Suprapubic skin (tissue), 4 donors: Measurements from ENCODE around the gene CEPT1. TPM values are rescaled to one million over a fixed set of nuclear protein-coding genes. Genes with fewer than 3 reads are reported as not detected.

ENCODE experiments used
- DNase-seq, 2 donors: peaks; one replicate each; pipeline ENCODE4 v3.0.0-alpha.2; 2019; ENCODE audit warnings: low spot score in 2 of 2
- H3K27ac ChIP-seq: fragments of 200-600 bp; sonication (generic); one replicate; pipeline ENCODE4 v1.5.1; 2019
- H3K27me3 ChIP-seq: fragments of 200-600 bp; sonication (generic); one replicate; pipeline ENCODE4 v1.5.1; 2019
- H3K36me3 ChIP-seq: fragments of 200-600 bp; sonication (generic); one replicate; pipeline ENCODE4 v1.5.1; 2019
- H3K4me1 ChIP-seq: fragments of 200-600 bp; sonication (generic); one replicate; pipeline ENCODE4 v1.5.1; 2019
- H3K4me3 ChIP-seq: fragments of 200-600 bp; sonication (generic); one replicate; pipeline ENCODE4 v1.5.1; 2019; ENCODE audit warnings: mild to moderate bottlenecking
- H3K9me3 ChIP-seq: fragments of 200-600 bp; sonication (generic); one replicate; pipeline ENCODE4 v1.5.1; 2019
- EP300 ChIP-seq: sonication (generic); formaldehyde crosslinking; IDR thresholded peaks from one replicate; pipeline ENCODE4 v1.6.1; 2017; ENCODE audit warnings: antibody characterized with exemption
- POLR2A ChIP-seq, 2 donors: fragments of 450-650 bp; IDR thresholded peaks; one replicate each; pipeline ENCODE4 v1.6.1; 2017; ENCODE audit warnings: antibody characterized with exemption in 2 of 2, mild to moderate bottlenecking in 2 of 2, moderate library complexity in 2 of 2
- POLR2AphosphoS5 ChIP-seq, 3 donors: sonication (generic); formaldehyde crosslinking; IDR thresholded peaks; one replicate each; pipeline ENCODE4 v1.6.1; 2017; ENCODE audit warnings: antibody characterized with exemption in 3 of 3
- WGBS: methylation state at CpG from one replicate; pipeline ENCODE4 v1.1.5; 2018; 5-methylcytosine and 5-hydroxymethylcytosine counted together
- total RNA-seq, 4 donors: library from RNA; depleted of rRNA; stranded (reverse); fragments of >200 nt; gene quantifications; one replicate each; pipeline ENCODE4 v1.1.0, GENCODE V29; 2016
- TF ChIP-seq, protein P1 (sequence below), 2 donors: fragments of 200-600 bp in 1 of 2; fragments of 450-650 bp in 1 of 2; sonication (generic) in 1 of 2; IDR thresholded peaks; one replicate each; pipeline ENCODE4 v1.5.1; 2016 to 2019; ENCODE audit warnings: antibody characterized with exemption in 2 of 2, mild to moderate bottlenecking in 1 of 2, moderate library complexity in 1 of 2

Gene CEPT1
- total RNA-seq, 4 donors from 2014 or later, result 29.8 to 50.8 (median 36.9) TPM

GRCh38 chr1:111141245-111142220, 1.5 kb downstream of the CEPT1 start:
- Histone ChIP-seq H3K4me1 (peaks cover 44% of the 10 kb centered on the region), H3K9me3 (no peaks in the 10 kb centered on the region), H3K27ac (no peak overlapping the region), H3K36me3 (peaks cover 9% of the 10 kb centered on the region), H3K4me3 (peak overlapping the region; percentile 72), H3K27me3 (no peaks in the 10 kb centered on the region)
- DNase-seq, result no peak
- TF ChIP-seq EP300, result no peak
- TF ChIP-seq, protein P1, sequence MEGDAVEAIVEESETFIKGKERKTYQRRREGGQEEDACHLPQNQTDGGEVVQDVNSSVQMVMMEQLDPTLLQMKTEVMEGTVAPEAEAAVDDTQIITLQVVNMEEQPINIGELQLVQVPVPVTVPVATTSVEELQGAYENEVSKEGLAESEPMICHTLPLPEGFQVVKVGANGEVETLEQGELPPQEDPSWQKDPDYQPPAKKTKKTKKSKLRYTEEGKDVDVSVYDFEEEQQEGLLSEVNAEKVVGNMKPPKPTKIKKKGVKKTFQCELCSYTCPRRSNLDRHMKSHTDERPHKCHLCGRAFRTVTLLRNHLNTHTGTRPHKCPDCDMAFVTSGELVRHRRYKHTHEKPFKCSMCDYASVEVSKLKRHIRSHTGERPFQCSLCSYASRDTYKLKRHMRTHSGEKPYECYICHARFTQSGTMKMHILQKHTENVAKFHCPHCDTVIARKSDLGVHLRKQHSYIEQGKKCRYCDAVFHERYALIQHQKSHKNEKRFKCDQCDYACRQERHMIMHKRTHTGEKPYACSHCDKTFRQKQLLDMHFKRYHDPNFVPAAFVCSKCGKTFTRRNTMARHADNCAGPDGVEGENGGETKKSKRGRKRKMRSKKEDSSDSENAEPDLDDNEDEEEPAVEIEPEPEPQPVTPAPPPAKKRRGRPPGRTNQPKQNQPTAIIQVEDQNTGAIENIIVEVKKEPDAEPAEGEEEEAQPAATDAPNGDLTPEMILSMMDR (IDR thresholded peaks at IDR 0.05), result no peak
- TF ChIP-seq POLR2AphosphoS5 (IDR thresholded peaks at IDR 0.05), result no peak
- TF ChIP-seq POLR2A (IDR thresholded peaks at IDR 0.05), result no peak
- 31% methylated on average over 5 of the region's 5 CpGs for WGBS

GRCh38 chr1:111142356-111142975, 2.4 kb downstream of the CEPT1 start:
- Histone ChIP-seq H3K27ac (no peak overlapping the region), H3K4me1 (peaks cover 44% of the 10 kb centered on the region)
- 52% methylated on average over 5 of the region's 5 CpGs for WGBS

GRCh38 chr1:111145542-111145941, 5.5 kb downstream of the CEPT1 start:
- H3K4me1 ChIP-seq, result peaks cover 29% of the 10 kb centered on the region
- H3K36me3 ChIP-seq, result peaks cover 33% of the 10 kb centered on the region
- H3K9me3 ChIP-seq, result no peaks in the 10 kb centered on the region
- H3K4me3 ChIP-seq, result no peak overlapping the region
- H3K27ac ChIP-seq, result no peak overlapping the region
- TF ChIP-seq EP300 (no peak), POLR2A (IDR thresholded peaks at IDR 0.05) (no peak), POLR2AphosphoS5 (IDR thresholded peaks at IDR 0.05) (no peak)
- TF ChIP-seq, protein P1 (IDR thresholded peaks at IDR 0.05), result no peak
- 94% methylated on average over 2 of the region's 2 CpGs for WGBS
- H3K27me3 ChIP-seq, result no peaks in the 10 kb centered on the region
- no peak for DNase-seq

More at GRCh38 chr1:111142356-111142975, 2.4 kb downstream of the CEPT1 start:
- TF ChIP-seq POLR2A (IDR thresholded peaks at IDR 0.05) (no peak), EP300 (no peak), POLR2AphosphoS5 (IDR thresholded peaks at IDR 0.05) (no peak)
- TF ChIP-seq, protein P1 (IDR thresholded peaks at IDR 0.05), result no peak
- H3K36me3 ChIP-seq, result peaks cover 9% of the 10 kb centered on the region
- no peaks in the 10 kb centered on the region for H3K9me3 ChIP-seq
- H3K4me3 ChIP-seq, result no peak overlapping the region
- H3K27me3 ChIP-seq, result no peaks in the 10 kb centered on the region
- DNase-seq, result no peak

DNA sequence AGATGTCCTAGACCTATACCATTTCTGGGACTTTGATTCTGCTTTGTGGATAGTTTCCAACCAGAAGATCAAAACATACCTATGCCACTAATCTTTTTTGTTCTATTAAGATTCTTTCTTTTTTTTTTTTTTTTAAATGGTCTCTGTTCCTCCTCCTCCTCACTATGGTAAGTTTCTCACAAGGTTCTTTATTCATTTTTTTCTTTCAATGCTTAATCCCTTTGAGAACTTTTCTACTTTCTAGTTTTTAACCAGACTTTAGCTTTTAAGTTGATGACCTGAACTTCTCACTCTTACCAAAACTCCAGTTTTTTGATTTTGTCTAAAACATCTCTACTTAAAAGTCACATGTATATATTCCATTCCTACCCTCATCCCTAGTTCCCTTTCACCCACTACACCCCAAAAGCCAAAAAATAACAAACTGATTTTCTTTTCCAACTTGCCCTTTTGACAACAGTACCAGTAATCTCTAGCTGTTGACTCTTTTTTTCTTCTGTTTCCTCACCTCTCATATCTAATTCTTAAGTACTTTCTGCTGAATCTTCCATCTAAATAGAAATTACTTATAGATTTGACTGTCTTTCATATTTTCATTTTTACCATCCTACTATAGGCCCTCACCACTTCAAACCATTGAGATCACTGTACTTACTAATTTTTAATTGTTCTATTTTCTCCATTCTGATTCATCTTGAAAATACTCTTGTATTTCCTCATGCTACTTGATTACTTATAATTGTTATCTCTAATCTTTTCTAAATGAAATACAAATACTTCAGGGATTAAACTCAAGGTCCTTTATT, 6.1 kb downstream of the CEPT1 start:
- TF ChIP-seq EP300 (no peak), POLR2AphosphoS5 (IDR thresholded peaks at IDR 0.05) (no peak), POLR2A (IDR thresholded peaks at IDR 0.05) (no peak)
- TF ChIP-seq, protein P1 (IDR thresholded peaks at IDR 0.05), result no peak
- Histone ChIP-seq H3K9me3 (no peaks in the 10 kb centered on the region), H3K4me1 (peaks cover 25% of the 10 kb centered on the region), H3K27ac (no peak overlapping the region), H3K36me3 (peaks cover 36% of the 10 kb centered on the region), H3K4me3 (no peak overlapping the region), H3K27me3 (no peaks in the 10 kb centered on the region)
- no peak for DNase-seq
